Uterus (tissue), 4 donors: Measurements from ENCODE around the gene KIF26B. TPM values are rescaled to one million over a fixed set of nuclear protein-coding genes. Genes with fewer than 3 reads are reported as not detected.
"Not testable (repeated sequence)": the region's sequence is repeated elsewhere in the genome, so short reads cannot be mapped to it uniquely, and the experiment has no call there.

ENCODE experiments used
- DNase-seq, 2 donors: peaks; one replicate each; pipeline ENCODE4 v3.0.0-alpha.2; 2019 to 2020
- H3K27ac ChIP-seq, 2 donors: fragments of 200-600 bp; sonication (generic); 1 replicate in 1 of 2; 2 replicates in 1 of 2; pipeline ENCODE4 v1.5.1; 2016 to 2018
- H3K27me3 ChIP-seq, 2 donors: fragments of 200-600 bp; sonication (generic); one replicate each; pipeline ENCODE4 v1.5.1; 2018 to 2019; ENCODE audit warnings: control low read depth in 1 of 2
- H3K36me3 ChIP-seq, 2 donors: fragments of 200-600 bp; sonication (generic); one replicate each; pipeline ENCODE4 v1.5.1; 2019; ENCODE audit warnings: control low read depth in 1 of 2
- H3K4me1 ChIP-seq, 2 donors: fragments of 200-600 bp; sonication (generic); one replicate each; pipeline ENCODE4 v1.5.1; 2018 to 2019; ENCODE audit warnings: control low read depth in 1 of 2
- H3K4me3 ChIP-seq, 2 donors: fragments of 200-600 bp; sonication (generic); 1 replicate in 1 of 2; 2 replicates in 1 of 2; pipeline ENCODE4 v1.5.1; 2018 to 2019; ENCODE audit warnings: mild to moderate bottlenecking in 1 of 2
- H3K9me3 ChIP-seq, 2 donors: fragments of 200-600 bp; sonication (generic); one replicate each; pipeline ENCODE4 v1.5.1; 2019; ENCODE audit warnings: control low read depth in 1 of 2
- POLR2A ChIP-seq, 2 donors: fragments of 450-650 bp; IDR thresholded peaks; one replicate each; pipeline ENCODE4 v1.6.1; 2016; ENCODE audit warnings: antibody characterized with exemption in 2 of 2, mild to moderate bottlenecking in 1 of 2, moderate library complexity in 1 of 2
- intact Hi-C: fragments of 100-400 bp; cut with DNase I; formaldehyde crosslinking; loops from one replicate; pipeline ENCODE4 v1.15.1; 2023; ENCODE audit warnings: low total_unique reads
- total RNA-seq, 4 donors: library from RNA; depleted of rRNA in 3 of 4; stranded (reverse); fragments of >200 nt in 3 of 4; gene quantifications; one replicate each; pipeline versions ENCODE4 v1.1.0 to v1.2.4, GENCODE V29; 2014 to 2023
- TF ChIP-seq, protein P1 (sequence below), 4 experiments: fragments of 200-600 bp in 2 of 4; fragments of 450-650 bp in 2 of 4; sonication (generic) in 2 of 4; IDR thresholded peaks; one replicate each; pipeline ENCODE4 v1.5.1; 2016 to 2019; ENCODE audit warnings: antibody characterized with exemption in 4 of 4, mild to moderate bottlenecking in 2 of 4, moderate library complexity in 1 of 4
- donor health status: DM: yes; HTN: yes; CAD: no.

Gene KIF26B
- total RNA-seq, 4 donors from 2014 or later = 0.27 to 17.4 (median 1.3) TPM; not detected in 1

DNA sequence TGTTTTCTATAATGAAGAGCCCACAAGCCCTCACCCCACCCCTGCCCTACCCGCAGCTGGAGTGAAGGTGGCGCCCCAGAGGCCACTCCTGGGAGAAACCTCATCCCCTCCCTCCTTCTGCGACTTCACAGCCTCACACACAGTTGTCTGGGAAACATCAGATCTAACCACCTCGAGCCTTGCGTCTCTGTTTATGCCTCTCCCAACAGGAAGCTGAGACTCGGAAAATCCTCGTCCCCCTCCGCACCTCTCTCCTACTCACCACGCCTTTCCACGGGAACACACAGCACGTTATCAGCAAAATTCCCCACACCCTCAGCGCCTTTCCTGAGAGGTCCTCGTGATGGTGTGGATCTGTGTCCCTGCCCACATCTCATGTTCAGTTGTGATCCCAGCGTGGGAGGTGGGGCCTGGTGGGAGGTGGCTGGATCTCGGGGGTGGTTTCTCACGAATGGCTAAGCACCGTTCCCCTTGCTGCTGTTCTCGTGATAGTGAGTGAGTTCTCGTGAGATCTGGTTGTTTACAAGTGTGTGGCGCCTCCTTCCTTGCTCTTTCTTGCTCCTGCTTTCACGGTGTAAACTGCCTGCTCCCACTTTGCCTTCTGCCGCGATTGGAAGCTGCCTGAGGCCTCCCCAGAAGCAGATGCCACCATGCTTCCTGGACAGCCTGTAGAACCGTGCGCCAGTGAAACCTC lies 190.6 kb downstream of the KIF26B start:
- Histone ChIP-seq H3K9me3 (no peaks in the 10 kb centered on the region), H3K27ac (no peak overlapping the region), H3K27me3 (no peaks in the 10 kb centered on the region), H3K4me1 (no peaks in the 10 kb centered on the region), H3K36me3 (no peaks in the 10 kb centered on the region), H3K4me3 (no peak overlapping the region)
- intact Hi-C loops = no loop called here
- TF ChIP-seq POLR2A (IDR thresholded peaks at IDR 0.05) = no peak
- TF ChIP-seq, protein P1, sequence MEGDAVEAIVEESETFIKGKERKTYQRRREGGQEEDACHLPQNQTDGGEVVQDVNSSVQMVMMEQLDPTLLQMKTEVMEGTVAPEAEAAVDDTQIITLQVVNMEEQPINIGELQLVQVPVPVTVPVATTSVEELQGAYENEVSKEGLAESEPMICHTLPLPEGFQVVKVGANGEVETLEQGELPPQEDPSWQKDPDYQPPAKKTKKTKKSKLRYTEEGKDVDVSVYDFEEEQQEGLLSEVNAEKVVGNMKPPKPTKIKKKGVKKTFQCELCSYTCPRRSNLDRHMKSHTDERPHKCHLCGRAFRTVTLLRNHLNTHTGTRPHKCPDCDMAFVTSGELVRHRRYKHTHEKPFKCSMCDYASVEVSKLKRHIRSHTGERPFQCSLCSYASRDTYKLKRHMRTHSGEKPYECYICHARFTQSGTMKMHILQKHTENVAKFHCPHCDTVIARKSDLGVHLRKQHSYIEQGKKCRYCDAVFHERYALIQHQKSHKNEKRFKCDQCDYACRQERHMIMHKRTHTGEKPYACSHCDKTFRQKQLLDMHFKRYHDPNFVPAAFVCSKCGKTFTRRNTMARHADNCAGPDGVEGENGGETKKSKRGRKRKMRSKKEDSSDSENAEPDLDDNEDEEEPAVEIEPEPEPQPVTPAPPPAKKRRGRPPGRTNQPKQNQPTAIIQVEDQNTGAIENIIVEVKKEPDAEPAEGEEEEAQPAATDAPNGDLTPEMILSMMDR (IDR thresholded peaks at IDR 0.05) = no peak
- no peak for DNase-seq

DNA sequence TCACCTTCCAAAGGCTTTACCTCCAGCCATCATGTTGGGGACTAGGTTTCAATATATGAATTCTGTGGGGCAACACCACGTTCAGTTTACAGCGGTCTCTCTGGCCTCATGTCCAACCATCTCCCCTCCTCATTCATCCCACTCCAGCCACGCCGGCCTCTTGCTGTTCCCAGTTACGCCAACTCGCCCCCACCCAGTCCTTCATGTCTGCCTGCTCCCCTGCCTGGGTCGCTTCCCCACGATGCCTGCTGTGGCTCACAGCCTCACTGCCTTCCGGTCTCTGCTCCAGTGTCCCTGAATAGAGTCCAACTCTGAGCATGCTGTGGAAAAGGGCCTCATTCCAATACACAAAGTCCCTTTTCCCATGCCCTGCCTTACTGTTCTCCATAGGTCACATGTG lies 193.8 kb downstream of the KIF26B start:
- no peak for TF ChIP-seq POLR2A (IDR thresholded peaks at IDR 0.05)
- TF ChIP-seq, protein P1 (IDR thresholded peaks at IDR 0.05) = no peak
- Histone ChIP-seq H3K27me3 (no peaks in the 10 kb centered on the region), H3K27ac (no peak overlapping the region), H3K36me3 (no peaks in the 10 kb centered on the region), H3K4me3 (no peak overlapping the region), H3K4me1 (no peaks in the 10 kb centered on the region), H3K9me3 (no peaks in the 10 kb centered on the region)
- intact Hi-C loops = no loop called here
- no peak for DNase-seq

DNA sequence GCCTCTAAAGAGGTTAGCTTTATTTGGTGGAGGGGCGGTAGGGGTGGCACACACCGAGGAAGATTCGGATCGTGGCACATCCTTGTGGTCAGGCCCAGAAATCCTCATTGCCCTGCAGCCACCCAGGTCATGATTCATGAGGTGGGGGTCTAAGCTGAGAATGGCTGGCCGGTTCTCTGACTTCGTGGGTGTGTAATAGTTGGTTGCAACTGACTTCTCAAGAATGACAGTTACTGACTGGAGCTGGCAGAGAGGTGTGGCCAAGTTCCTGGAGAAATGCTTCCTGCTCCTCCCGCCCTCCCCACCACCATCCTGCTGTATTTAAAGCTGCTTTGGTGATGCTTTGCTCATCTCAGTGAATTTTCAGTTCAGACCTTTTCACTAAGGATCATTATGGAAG lies 198.6 kb downstream of the KIF26B start:
- Histone ChIP-seq H3K9me3 (no peaks in the 10 kb centered on the region), H3K4me1 (no peaks in the 10 kb centered on the region), H3K27ac (no peak overlapping the region), H3K27me3 (no peaks in the 10 kb centered on the region), H3K4me3 (no peak overlapping the region), H3K36me3 (no peaks in the 10 kb centered on the region)
- TF ChIP-seq, protein P1 (IDR thresholded peaks at IDR 0.05) = no peak
- no peak for TF ChIP-seq POLR2A (IDR thresholded peaks at IDR 0.05)
- no peak for DNase-seq
- intact Hi-C loops = no loop called here

DNA sequence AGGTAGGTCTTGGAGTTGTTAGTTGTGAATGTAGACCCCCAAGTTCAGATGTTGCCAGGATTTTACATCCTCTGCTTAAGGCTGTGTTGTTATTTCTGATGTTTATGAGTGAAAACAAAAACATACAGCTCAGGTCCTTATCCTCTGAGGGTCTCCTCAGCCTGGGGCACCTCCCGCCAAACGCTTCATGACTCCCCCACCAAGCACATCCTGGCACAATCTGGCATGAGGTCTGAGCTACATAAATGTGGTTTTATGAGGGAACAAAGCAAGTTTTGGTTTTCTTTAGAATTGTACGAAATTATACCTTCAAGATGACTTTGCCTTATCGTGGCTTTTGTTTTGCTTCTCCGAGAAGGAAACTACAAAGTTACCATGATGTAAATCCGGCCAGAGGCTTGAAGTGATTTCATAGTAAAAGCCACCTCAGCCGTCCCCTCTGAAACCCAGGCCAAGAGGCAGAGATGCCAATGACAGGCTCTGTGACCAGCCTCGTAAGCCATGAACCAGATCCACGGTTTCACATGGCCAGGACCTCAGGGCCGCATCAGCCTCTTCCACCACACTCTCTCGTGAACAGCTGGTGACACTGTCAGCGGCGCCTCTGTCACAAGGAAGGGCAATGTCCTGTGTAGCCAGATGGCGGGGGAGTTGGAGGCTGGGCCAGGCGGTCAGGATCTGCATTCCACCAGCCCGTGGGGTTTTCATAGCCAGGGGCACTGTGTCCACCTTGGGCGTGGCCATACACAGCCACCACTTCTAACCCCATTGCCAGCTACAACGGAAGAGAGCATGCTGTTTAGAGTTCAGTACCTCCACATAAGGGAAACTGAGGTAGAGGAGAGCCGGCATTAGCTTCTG lies 199.4 kb downstream of the KIF26B start:
- H3K9me3 ChIP-seq = no peaks in the 10 kb centered on the region
- intact Hi-C loops = no loop called here
- TF ChIP-seq, protein P1 (IDR thresholded peaks at IDR 0.05) = no peak
- TF ChIP-seq POLR2A (IDR thresholded peaks at IDR 0.05) = no peak
- no peak for DNase-seq
- H3K27ac ChIP-seq = no peak overlapping the region
- H3K4me3 ChIP-seq = no peak overlapping the region
- H3K36me3 ChIP-seq = no peaks in the 10 kb centered on the region
- no peaks in the 10 kb centered on the region for H3K27me3 ChIP-seq
- H3K4me1 ChIP-seq = no peaks in the 10 kb centered on the region

DNA sequence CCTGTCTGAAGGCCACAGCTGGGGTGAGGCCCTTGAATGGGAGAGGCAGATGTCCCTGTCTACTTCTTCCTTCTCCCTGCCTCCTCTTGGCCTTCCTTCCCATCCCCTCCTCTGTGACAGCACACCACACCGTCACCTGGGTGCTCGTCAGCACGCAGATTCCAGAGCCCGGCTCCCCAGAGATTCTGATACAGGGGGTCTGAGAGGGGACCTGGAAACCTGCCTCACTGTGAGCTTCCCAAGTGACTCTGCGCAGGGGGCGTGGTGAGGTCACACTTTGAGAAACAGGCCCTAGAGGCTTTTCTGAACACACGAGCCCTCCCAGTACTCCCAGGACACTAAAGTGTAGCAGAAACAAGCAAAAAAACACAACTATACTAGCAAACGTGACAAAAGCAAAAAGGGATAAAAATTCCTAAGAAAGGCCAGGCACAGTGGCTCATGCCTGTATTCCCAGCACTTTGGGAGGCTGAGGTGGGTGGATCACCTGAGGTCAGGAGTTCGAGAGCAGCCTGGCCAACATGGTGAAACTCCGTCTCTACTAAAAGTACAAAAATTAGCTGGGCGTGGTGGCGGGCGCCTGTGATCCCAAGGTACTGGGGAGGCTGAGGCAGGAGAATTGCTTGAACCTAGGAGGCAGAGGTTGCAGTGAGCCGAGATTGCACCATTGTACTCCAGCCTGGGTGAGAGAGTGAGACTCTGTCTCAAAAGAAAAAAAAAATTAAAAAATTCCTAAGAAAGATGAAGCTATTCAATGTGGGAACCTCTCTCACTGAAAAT lies 201.3 kb downstream of the KIF26B start:
- H3K27ac ChIP-seq, DNase-seq, H3K36me3 ChIP-seq, H3K4me3 ChIP-seq, H3K27me3 ChIP-seq, H3K4me1 ChIP-seq, H3K9me3 ChIP-seq, intact Hi-C loops: not testable (repeated sequence)
